ENCODE results near the gene EPHA1.

GRCh38 chr7:143396625-143397556 is 11.8 kb downstream of the EPHA1 start:
- TF ChIP-seq CTCF (conservative IDR thresholded peaks at IDR 0.05; ENCODE audit: low read length): no peak
- TF ChIP-seq EZH2phosphoT487 (IDR thresholded peaks at IDR 0.05; ENCODE audit: borderline replicate concordance): no peak
